Measurements from ENCODE around the gene DMBT1. TPM values are rescaled to one million over a fixed set of nuclear protein-coding genes. Genes with fewer than 3 reads are reported as not detected.

DMBT1 gene
- total RNA-seq, 1 experiment from 2014 or later = 0.13 TPM

- Mint-ChIP-seq H3K4me3 (no peak overlapping the region), H3K36me3 (peaks cover 6% of the 10 kb centered on the region), H3K27me3 (ENCODE audit: low read depth) (peaks cover 4% of the 10 kb centered on the region), H3K9me3 (peaks cover 40% of the 10 kb centered on the region), H3K4me1 (no peaks in the 10 kb centered on the region), H3K27ac (no peak overlapping the region)
- ChIA-PET CTCF (interaction anchor here (1.2 to 1.5 kb wide), 2 partner anchors 11 to 277 kb away, joined by 3 to 4 read pairs; no protein-coding TSS in a partner anchor), POLR2A (no interaction called here)
- ATAC-seq (no peak), DNase-seq (ENCODE audit: low spot score) (no peak)
- TF ChIP-seq TEAD4 (CRISPR knock-in tag; IDR thresholded peaks at IDR 0.05) (no peak), ZNF317 (CRISPR knock-in tag; IDR thresholded peaks at IDR 0.05; ENCODE audit: borderline replicate concordance, low read depth) (no peak), USF2 (CRISPR knock-in tag; IDR thresholded peaks at IDR 0.05) (no peak), ZNF138 (CRISPR knock-in tag; conservative IDR thresholded peaks at IDR 0.05) (no peak), TEAD1 (CRISPR knock-in tag; IDR thresholded peaks at IDR 0.05) (no peak), HMGXB4 (CRISPR knock-in tag; IDR thresholded peaks at IDR 0.05) (no peak), ZNF512 (CRISPR knock-in tag; IDR thresholded peaks at IDR 0.05; ENCODE audit: borderline replicate concordance) (no peak), AFF4 (CRISPR knock-in tag; IDR thresholded peaks at IDR 0.05; ENCODE audit: borderline replicate concordance) (no peak), EMX1 (CRISPR knock-in tag; IDR thresholded peaks at IDR 0.05) (no peak), SMAD4 (CRISPR knock-in tag; IDR thresholded peaks at IDR 0.05) (no peak), JUN (CRISPR knock-in tag; IDR thresholded peaks at IDR 0.05) (no peak), MYBL2 (CRISPR knock-in tag; IDR thresholded peaks at IDR 0.05) (no peak), NR3C1 (CRISPR knock-in tag; conservative IDR thresholded peaks at IDR 0.05; ENCODE audit: low read depth) (no peak), E2F4 (CRISPR knock-in tag; IDR thresholded peaks at IDR 0.05; ENCODE audit: borderline replicate concordance, low read depth) (no peak), NFATC4 (CRISPR knock-in tag; IDR thresholded peaks at IDR 0.05) (no peak), IRF1 (CRISPR knock-in tag; IDR thresholded peaks at IDR 0.05) (no peak), ZNF396 (CRISPR knock-in tag; IDR thresholded peaks at IDR 0.05; ENCODE audit: borderline replicate concordance) (no peak)
Observed at GRCh38 chr10:122576291-122576690, 15.7 kb downstream of the DMBT1 start.
